Stimulated activated memory B cell treated with anti-CD40 and anti-IgM and Interleukin-4, amounts not matched to agents 10 μg/mL and 1 μg/mL and 100 μg/mL, for 72 hours (primary cell): Measurements from ENCODE around the gene PRMT6.
"Not testable (repeated sequence)": the region's sequence is repeated elsewhere in the genome, so short reads cannot be mapped to it uniquely, and the experiment has no call there.

ENCODE experiments used
- ATAC-seq: fragments of 150-1000 bp; cut with Tn5 transposase; 2 replicates; pipeline ENCODE4 v1.10.0; 2021
- H3K27ac Mint-ChIP-seq: one replicate; pipeline ENCODE4 v1.8.0; 2022; ENCODE audit warnings: mild to moderate bottlenecking, mixed read lengths
- H3K27me3 Mint-ChIP-seq: one replicate; pipeline ENCODE4 v1.8.0; 2022; ENCODE audit warnings: mixed read lengths
- H3K36me3 Mint-ChIP-seq: one replicate; pipeline ENCODE4 v1.8.0; 2022; ENCODE audit warnings: mixed read lengths
- H3K4me1 Mint-ChIP-seq: one replicate; pipeline ENCODE4 v1.8.0; 2022; ENCODE audit warnings: mixed read lengths
- H3K4me3 Mint-ChIP-seq: one replicate; pipeline ENCODE4 v1.8.0; 2022; ENCODE audit warnings: mild to moderate bottlenecking, moderate library complexity, mixed read lengths
- H3K9me3 Mint-ChIP-seq: one replicate; pipeline ENCODE4 v1.8.0; 2022; ENCODE audit warnings: mixed read lengths

Gene PRMT6

DNA sequence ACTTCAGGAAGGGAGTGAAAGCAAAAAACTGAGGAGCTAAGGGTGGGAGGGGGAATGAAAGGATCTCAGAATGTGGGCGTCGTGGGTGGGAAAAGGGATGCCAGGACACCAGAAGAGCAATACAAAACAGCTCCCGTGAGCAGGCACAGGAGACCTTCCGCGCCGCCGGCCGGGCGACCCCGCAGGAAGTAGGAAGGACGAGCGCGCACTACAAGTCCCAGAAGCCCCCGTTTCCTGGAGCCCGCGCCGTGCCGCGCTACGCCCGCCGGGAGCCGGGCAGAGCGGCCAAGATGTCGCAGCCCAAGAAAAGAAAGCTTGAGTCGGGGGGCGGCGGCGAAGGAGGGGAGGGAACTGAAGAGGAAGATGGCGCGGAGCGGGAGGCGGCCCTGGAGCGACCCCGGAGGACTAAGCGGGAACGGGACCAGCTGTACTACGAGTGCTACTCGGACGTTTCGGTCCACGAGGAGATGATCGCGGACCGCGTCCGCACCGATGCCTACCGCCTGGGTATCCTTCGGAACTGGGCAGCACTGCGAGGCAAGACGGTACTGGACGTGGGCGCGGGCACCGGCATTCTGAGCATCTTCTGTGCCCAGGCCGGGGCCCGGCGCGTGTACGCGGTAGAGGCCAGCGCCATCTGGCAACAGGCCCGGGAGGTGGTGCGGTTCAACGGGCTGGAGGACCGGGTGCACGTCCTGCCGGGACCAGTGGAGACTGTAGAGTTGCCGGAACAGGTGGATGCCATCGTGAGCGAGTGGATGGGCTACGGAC lies at the start of gene PRMT6:
Gene PRMT6, plus strand, starts transcription at position 249 of the 771 bp plus-strand sequence. Its CDS starts 42 bp downstream, at position 291.
- Mint-ChIP-seq H3K4me3 (peak within 1 kb of the TSS; percentile 97), H3K27ac (peak within 1 kb of the TSS; percentile 95), H3K9me3 (no peaks in the 10 kb centered on the region), H3K4me1 (peaks cover 21% of the 10 kb centered on the region), H3K36me3 (peaks cover 17% of the 10 kb centered on the region), H3K27me3 (no peaks in the 10 kb centered on the region)
- peak; percentile 97 for ATAC-seq

DNA sequence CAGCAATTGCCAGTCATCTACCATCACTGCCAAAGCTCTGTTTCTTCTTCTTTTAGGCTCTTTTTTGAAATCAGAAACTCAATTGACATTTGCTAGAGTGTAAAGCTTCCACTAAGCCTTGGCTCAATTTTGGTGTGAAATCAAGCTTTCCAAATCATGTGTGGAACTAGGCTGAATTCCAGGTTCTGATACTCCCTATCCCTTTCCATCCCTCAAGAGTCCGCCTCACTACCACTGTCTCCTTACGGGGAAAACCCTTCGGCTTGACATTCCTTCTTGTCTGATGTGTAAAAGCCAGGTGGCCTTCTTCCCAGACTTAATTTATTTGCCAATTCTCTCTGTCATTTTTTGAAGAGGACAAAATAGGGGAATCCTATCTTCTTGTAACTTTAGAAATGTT lies 47.2 kb upstream of the PRMT6 start:
- H3K4me3 Mint-ChIP-seq, result no peak overlapping the region
- H3K36me3 Mint-ChIP-seq, result no peaks in the 10 kb centered on the region
- H3K27me3 Mint-ChIP-seq, result peaks cover 9% of the 10 kb centered on the region
- ATAC-seq, result no peak
- no peaks in the 10 kb centered on the region for H3K9me3 Mint-ChIP-seq
- H3K4me1 Mint-ChIP-seq, result peaks cover 13% of the 10 kb centered on the region
- no peak overlapping the region for H3K27ac Mint-ChIP-seq

DNA sequence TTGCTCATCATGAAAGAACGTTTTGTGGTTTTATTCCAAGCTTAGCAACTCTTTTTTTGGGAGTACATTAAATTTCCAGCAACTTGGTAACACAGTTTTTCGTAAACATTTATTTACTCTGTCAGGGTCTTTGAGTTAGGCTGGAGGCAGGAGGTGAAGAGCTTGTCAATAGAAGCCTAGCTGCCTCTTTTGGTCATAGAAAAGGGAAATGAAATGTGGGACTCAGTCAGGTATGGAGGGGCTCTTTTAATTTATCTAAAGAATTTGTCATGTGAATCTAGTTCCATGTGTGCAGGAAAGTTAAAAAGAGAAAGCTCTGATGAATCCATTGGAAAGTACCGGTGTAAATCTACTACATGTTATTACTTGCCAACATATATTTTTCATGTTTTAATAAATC lies 45.9 kb upstream of the PRMT6 start:
- peaks cover 14% of the 10 kb centered on the region for H3K27me3 Mint-ChIP-seq
- peak overlapping the region; percentile 15 for H3K27ac Mint-ChIP-seq
- no peak overlapping the region for H3K4me3 Mint-ChIP-seq
- peaks cover 13% of the 10 kb centered on the region for H3K4me1 Mint-ChIP-seq
- H3K9me3 Mint-ChIP-seq, result no peaks in the 10 kb centered on the region
- H3K36me3 Mint-ChIP-seq, result no peaks in the 10 kb centered on the region
- ATAC-seq, result peak; percentile 73

DNA sequence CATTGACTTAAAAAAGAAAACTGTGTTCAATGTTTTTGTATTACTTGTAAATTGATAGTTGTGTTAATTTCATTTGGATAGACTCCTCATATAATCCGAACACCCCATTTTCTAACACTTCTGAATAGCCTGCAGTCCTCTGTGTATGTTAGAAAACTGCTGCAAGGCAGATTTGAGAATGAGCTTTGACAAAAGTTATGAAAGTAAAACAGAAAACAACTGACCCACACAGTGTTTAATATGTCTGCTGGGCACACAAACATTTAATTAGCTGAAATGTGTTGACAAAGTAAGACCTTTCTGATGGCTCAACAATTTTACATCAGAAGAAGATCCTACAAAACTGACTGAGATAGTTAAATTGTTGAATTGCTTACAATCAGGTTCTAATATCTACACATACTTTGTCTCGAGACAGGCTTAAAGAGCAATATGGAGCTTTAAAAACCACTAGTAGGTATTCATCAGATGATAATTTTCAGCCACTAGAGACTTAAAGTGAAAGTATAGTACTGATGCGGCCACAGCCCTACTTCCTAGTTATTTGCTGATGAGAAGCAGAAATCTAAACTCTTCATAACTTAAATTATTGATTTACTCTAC lies 40.0 kb upstream of the PRMT6 start:
- no peaks in the 10 kb centered on the region for H3K36me3 Mint-ChIP-seq
- peaks cover 16% of the 10 kb centered on the region for H3K27me3 Mint-ChIP-seq
- H3K27ac Mint-ChIP-seq, result no peak overlapping the region
- no peak for ATAC-seq
- H3K4me3 Mint-ChIP-seq, result no peak overlapping the region
- no peaks in the 10 kb centered on the region for H3K9me3 Mint-ChIP-seq
- no peaks in the 10 kb centered on the region for H3K4me1 Mint-ChIP-seq

DNA sequence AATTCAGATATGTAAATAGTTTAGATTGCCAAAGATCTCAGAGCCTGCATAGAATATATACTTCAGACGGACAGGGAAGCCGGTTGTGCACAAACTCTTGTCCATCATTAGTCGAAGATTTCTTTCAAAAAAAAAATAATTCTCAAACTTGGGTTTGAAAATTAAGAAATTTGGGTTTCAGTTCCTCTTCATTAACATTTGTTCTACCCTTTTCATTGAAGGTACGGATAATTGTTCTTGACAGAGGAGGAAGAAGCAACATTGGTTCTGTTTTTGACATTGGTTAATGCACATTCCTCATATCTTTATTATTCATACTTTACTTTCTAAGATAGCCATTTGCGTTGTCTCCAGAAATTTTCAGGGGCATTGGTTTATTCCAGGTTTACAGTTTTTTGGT lies 38.0 kb upstream of the PRMT6 start:
- Mint-ChIP-seq H3K27me3 (peaks cover 16% of the 10 kb centered on the region), H3K27ac (no peak overlapping the region), H3K4me3 (no peak overlapping the region), H3K9me3 (peaks cover 4% of the 10 kb centered on the region), H3K36me3 (no peaks in the 10 kb centered on the region), H3K4me1 (no peaks in the 10 kb centered on the region)
- no peak for ATAC-seq

DNA sequence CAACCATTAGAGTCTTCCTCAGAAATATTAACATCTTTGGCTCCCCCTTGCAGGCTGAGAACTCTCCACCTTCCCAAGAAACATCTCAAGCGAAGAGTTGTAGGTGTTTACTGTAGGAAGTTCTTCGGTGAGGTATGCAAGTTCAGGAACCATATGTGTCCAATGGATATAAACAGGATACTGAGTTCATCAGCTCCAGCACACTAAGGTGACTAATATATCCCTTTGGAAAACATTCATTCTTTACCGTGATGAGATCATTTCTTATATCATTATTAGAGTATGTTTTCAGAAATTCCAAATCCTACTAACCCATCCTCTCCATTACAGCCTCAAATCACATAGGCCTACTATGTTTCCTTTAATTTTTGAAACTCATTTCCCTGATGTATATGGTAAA lies 37.3 kb upstream of the PRMT6 start:
- H3K36me3 Mint-ChIP-seq, result no peaks in the 10 kb centered on the region
- no peak overlapping the region for H3K4me3 Mint-ChIP-seq
- no peak overlapping the region for H3K27ac Mint-ChIP-seq
- peaks cover 4% of the 10 kb centered on the region for H3K9me3 Mint-ChIP-seq
- H3K4me1 Mint-ChIP-seq, result no peaks in the 10 kb centered on the region
- H3K27me3 Mint-ChIP-seq, result peaks cover 16% of the 10 kb centered on the region
- ATAC-seq, result no peak

DNA sequence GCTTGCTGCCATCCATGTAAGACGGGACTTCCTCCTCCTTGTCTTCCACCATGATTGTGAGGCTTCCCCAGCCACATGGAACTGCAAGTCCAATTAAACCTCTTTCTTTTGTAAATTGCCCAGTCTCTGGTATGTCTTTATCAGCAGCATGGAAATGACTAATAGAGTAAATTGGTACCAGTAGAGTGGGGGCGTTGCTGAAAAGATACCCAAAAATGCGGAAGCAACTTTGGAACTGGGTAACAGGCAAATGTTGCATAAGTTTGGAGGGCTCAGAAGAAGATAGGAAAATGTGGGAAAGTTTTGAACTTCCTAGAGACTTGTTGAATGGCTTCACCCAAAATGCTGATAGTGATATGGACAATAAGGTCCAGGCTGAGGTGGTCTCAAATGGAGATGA lies 17.6 kb upstream of the PRMT6 start:
- not testable (repeated sequence) for H3K36me3 Mint-ChIP-seq, H3K4me1 Mint-ChIP-seq, H3K27ac Mint-ChIP-seq, H3K4me3 Mint-ChIP-seq, ATAC-seq
- H3K9me3 Mint-ChIP-seq, result peaks cover 16% of the 10 kb centered on the region
- peaks cover 16% of the 10 kb centered on the region for H3K27me3 Mint-ChIP-seq

DNA sequence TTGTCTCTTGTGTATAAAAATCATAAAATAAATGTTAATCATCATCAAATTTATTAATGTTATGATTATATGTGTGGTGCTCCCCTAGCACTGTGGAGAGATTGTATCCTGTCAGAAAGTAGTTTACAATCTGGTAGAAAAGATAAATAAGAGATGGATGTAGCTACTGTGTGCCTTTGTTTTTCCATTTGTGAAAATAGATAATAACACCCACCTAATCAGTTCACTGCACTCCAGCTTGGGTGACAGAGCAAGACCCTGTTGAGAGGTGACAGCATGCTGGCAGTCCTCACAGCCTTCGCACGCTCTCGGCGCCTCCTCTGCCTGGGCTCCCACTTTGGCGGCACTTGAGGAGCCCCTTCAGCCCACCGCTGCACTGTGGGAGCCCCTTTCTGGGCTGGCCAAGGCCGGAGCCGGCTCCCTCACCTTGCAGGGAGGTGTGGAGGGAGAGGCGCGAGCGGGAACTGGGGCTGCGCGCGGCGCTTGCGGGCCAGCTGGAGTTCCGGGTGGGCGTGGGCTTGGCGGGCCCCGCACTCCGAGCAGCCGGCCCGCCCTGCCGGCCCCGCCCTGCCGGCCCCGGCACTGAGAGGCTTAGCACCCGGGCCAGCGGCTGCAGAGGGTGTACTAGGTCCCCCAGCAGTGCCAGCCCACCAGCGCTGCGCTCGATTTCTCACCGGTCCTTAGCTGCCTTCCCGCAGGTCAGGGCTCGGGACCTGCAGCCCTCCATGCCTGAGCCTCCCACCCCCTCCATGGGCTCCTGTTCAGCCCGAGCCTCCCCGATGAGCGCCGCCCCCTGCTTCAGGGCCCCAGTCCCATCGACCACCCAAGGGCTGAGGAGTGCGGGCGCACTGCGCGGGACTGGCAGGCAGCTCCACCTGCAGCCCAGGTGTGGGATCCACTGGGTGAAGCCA lies 11.9 kb upstream of the PRMT6 start:
- H3K27ac Mint-ChIP-seq, H3K4me3 Mint-ChIP-seq, H3K36me3 Mint-ChIP-seq, ATAC-seq, H3K4me1 Mint-ChIP-seq: not testable (repeated sequence)
- H3K9me3 Mint-ChIP-seq, result peaks cover 14% of the 10 kb centered on the region
- peaks cover 16% of the 10 kb centered on the region for H3K27me3 Mint-ChIP-seq

DNA sequence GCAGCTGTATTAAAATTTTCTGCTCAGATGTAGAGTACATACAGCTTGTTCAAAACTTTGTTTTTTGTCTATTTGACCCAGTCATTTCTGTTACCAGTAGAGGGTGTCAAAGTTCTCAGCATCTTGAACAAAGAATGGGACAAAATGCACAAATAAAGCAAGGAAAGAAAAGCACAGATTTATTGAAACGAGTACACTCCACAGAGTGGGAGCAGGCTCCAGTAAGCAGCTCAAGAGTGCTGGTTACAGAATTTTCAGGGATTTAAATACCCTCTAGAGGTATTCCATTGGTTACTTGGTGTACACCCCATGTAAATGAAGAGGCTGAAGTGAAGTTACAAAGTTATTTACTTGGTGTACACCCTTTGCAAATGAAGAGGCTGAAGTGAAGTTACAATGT lies 8.9 kb upstream of the PRMT6 start:
- H3K9me3 Mint-ChIP-seq, result peaks cover 3% of the 10 kb centered on the region
- no peak overlapping the region for H3K27ac Mint-ChIP-seq
- peaks cover 6% of the 10 kb centered on the region for H3K4me1 Mint-ChIP-seq
- no peak overlapping the region for H3K4me3 Mint-ChIP-seq
- no peaks in the 10 kb centered on the region for H3K36me3 Mint-ChIP-seq
- no peaks in the 10 kb centered on the region for H3K27me3 Mint-ChIP-seq
- ATAC-seq, result no peak

DNA sequence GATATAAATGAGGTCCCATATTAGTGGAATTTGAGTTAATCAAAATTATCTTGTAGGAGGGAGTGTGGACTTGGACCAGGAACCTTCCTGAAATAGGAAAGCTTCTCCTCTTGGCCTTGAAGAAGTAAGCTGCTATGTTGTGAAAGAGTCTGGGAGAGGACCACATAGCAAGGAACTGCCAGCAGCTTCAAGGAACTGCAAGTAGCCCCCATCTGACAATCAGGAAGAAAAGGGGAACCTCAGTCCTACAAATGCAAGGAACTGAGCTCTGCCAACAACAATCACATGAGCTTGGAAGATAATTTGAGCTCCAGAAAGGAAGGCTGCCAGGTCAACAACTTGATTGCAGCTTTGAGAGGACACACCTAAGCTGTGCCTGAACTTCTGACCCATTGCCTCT lies 8.2 kb upstream of the PRMT6 start:
- Mint-ChIP-seq H3K4me3 (no peak overlapping the region), H3K27me3 (no peaks in the 10 kb centered on the region), H3K4me1 (peaks cover 6% of the 10 kb centered on the region), H3K9me3 (peaks cover 3% of the 10 kb centered on the region), H3K36me3 (no peaks in the 10 kb centered on the region), H3K27ac (no peak overlapping the region)
- ATAC-seq, result no peak

DNA sequence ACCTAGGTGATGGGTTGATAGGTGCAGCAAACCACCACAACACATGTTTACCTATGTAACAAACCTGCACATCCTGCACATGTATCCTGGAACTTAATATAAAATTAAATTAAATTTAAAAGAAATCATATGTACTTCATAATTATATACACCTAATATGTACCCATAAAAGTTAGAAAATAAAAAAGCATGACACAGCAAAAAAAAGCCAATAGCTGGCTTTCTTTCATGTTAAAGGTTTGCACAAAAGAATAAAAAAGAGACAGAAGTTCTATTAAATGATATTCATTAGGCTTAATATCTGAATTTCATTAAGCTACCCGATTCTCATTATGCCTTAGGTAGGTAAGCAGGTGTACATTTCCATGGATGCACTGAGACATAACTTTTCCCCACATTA lies 5.2 kb upstream of the PRMT6 start:
- H3K27me3 Mint-ChIP-seq, result no peaks in the 10 kb centered on the region
- H3K36me3 Mint-ChIP-seq, result no peaks in the 10 kb centered on the region
- H3K4me1 Mint-ChIP-seq, result peaks cover 12% of the 10 kb centered on the region
- no peak overlapping the region for H3K27ac Mint-ChIP-seq
- ATAC-seq, result no peak
- no peak overlapping the region for H3K4me3 Mint-ChIP-seq
- H3K9me3 Mint-ChIP-seq, result peaks cover 3% of the 10 kb centered on the region

DNA sequence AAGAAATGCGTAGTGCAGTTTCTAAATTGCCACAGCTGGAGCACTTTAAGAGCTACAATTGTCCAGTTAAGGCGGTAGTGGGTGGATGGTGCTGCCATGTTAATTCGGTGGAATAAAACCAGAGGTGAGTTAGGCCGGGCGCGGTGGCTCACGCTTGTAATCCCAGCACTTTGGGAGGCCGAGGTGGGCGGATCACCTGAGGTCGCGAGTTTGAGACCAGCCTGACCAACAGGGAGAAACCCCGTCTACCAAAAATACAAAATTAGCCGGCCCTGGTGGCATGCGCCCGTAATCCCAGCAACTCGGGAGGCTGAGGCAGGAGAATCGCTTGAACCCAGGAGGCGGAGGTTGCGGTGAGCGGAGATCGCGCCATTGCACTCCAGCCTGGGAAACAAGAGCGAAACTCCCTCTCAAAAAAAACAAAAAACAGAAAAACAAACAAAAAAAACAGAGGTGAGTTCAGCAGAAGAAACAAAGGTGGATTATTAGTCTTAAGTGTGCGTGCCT lies 502 bp upstream of the PRMT6 start:
- Mint-ChIP-seq H3K4me1 (peaks cover 21% of the 10 kb centered on the region), H3K4me3 (peak overlapping the region; percentile 97), H3K27ac (peak overlapping the region; percentile 95), H3K36me3 (peaks cover 12% of the 10 kb centered on the region)
- not testable (repeated sequence) for H3K9me3 Mint-ChIP-seq, H3K27me3 Mint-ChIP-seq, ATAC-seq

DNA sequence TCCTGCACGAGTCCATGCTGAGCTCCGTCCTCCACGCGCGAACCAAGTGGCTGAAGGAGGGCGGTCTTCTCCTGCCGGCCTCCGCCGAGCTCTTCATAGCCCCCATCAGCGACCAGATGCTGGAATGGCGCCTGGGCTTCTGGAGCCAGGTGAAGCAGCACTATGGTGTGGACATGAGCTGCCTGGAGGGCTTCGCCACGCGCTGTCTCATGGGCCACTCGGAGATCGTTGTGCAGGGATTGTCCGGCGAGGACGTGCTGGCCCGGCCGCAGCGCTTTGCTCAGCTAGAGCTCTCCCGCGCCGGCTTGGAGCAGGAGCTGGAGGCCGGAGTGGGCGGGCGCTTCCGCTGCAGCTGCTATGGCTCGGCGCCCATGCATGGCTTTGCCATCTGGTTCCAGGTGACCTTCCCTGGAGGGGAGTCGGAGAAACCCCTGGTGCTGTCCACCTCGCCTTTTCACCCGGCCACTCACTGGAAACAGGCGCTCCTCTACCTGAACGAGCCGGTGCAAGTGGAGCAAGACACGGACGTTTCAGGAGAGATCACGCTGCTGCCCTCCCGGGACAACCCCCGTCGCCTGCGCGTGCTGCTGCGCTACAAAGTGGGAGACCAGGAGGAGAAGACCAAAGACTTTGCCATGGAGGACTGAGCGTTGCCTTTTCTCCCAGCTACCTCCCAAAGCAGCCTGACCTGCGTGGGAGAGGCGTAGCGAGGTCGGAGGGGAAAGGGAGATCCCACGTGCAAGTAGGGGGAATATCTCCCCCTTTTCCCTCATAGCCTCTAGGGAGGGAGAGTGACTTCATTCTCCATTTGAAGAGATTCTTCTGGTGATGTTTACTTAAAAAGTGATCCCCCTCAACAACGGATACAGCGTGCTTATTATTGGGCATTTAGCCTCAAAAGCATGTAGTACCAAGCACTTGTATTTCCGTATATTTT lies 991 bp downstream of the PRMT6 start:
- ATAC-seq, result peak; percentile 71
- peaks cover 22% of the 10 kb centered on the region for H3K36me3 Mint-ChIP-seq
- H3K9me3 Mint-ChIP-seq, result no peaks in the 10 kb centered on the region
- peak overlapping the region; percentile 95 for H3K27ac Mint-ChIP-seq
- H3K27me3 Mint-ChIP-seq, result no peaks in the 10 kb centered on the region
- H3K4me3 Mint-ChIP-seq, result peak overlapping the region; percentile 97
- peaks cover 21% of the 10 kb centered on the region for H3K4me1 Mint-ChIP-seq

DNA sequence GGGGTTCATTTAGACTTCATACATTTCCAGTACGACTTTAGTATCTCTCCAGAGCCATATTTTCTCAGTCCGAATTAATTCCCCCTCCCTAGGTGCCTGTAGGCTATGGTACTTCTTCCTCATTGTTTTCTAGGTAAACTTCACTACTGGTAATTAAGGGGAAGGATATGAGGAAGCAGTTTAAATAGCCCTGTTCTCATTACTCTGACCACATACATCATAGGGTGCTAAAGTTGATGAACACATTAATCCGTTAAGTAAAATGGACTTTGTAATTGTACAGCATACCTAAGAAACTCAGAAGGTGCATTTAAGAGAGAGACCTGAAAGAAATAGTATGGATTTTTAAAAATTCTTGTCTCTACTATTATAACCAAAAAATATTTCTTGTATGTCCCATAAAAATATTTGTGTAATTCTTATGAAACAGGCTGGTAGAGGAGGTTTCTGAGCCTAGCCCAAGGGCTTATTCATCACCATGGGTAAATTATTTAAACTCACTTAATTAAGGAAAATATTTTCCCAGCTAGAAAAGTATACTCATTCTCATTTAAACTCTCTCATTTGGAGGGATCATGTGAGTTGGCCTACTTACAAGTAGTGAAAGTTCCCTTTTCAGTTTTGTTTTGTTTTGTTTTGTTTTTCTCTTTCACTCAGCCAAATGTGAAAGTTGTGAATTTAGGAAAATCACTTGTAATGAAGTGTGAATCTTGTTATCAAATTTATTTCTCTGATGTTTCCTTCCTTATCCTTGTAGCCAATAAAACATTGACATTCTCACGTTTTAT lies 2.0 kb downstream of the PRMT6 start:
- no peak for ATAC-seq
- H3K9me3 Mint-ChIP-seq, result no peaks in the 10 kb centered on the region
- peak overlapping the region; percentile 95 for H3K27ac Mint-ChIP-seq
- peaks cover 22% of the 10 kb centered on the region for H3K36me3 Mint-ChIP-seq
- peaks cover 21% of the 10 kb centered on the region for H3K4me1 Mint-ChIP-seq
- H3K4me3 Mint-ChIP-seq, result peak overlapping the region; percentile 97
- H3K27me3 Mint-ChIP-seq, result no peaks in the 10 kb centered on the region
